H9 (cell line): Measurements from ENCODE around the gene DMD. TPM values are rescaled to one million over a fixed set of nuclear protein-coding genes. Genes with fewer than 3 reads are reported as not detected.

Experiments used
- DNase-seq: peaks from one replicate; pipeline ENCODE4 v3.0.0-alpha.2; 2017
- H2AFZ ChIP-seq: one replicate; pipeline ENCODE4 v1.6.1; 2013; ENCODE audit warnings: mild to moderate bottlenecking, low read length, control low read depth, moderate library complexity
- H2AK5ac ChIP-seq: 2 replicates; pipeline ENCODE4 v1.6.1; 2013; ENCODE audit warnings: low read length, control low read depth, mixed read lengths; ENCODE audit not compliant: insufficient read length
- H2BK120ac ChIP-seq: one replicate; pipeline ENCODE4 v1.6.1; 2013; ENCODE audit warnings: low read depth, mild to moderate bottlenecking, low read length, control low read depth, inconsistent platforms; ENCODE audit not compliant: poor library complexity, severe bottlenecking
- H2BK12ac ChIP-seq: 2 replicates; pipeline ENCODE4 v1.6.1; 2013; ENCODE audit warnings: low read length, control low read depth, mixed read lengths, low read depth; ENCODE audit not compliant: insufficient read length
- H2BK15ac ChIP-seq: 2 replicates; pipeline ENCODE4 v1.6.1; 2013; ENCODE audit warnings: low read depth, low read length, control low read depth
- H2BK20ac ChIP-seq: one replicate; pipeline ENCODE4 v1.6.1; 2013; ENCODE audit warnings: low read depth, mild to moderate bottlenecking, low read length, control low read depth, inconsistent platforms; ENCODE audit not compliant: poor library complexity, severe bottlenecking
- H2BK5ac ChIP-seq: 2 replicates; pipeline ENCODE4 v1.6.1; 2013; ENCODE audit warnings: low read length, control low read depth, mixed read lengths; ENCODE audit not compliant: insufficient read length
- H3K14ac ChIP-seq: 2 replicates; pipeline ENCODE4 v1.6.1; 2013; ENCODE audit warnings: low read length, control low read depth; ENCODE audit not compliant: insufficient read depth
- H3K18ac ChIP-seq: 2 replicates; pipeline ENCODE4 v1.6.1; 2013; ENCODE audit warnings: low read depth, mild to moderate bottlenecking, mixed read lengths, low read length, control low read depth; ENCODE audit not compliant: insufficient read length
- H3K23ac ChIP-seq: 2 replicates; pipeline ENCODE4 v1.6.1; 2013; ENCODE audit warnings: low read length, control low read depth, mixed read lengths, low read depth; ENCODE audit not compliant: insufficient read length
- H3K23me2 ChIP-seq: 2 replicates; pipeline ENCODE4 v1.6.1; 2013; ENCODE audit warnings: low read depth, mild to moderate bottlenecking, mixed read lengths, low read length, control low read depth; ENCODE audit not compliant: insufficient read length, poor library complexity, severe bottlenecking
- H3K27ac ChIP-seq: 2 replicates; pipeline ENCODE4 v1.5.1; 2013; ENCODE audit warnings: low read length, control low read depth, mixed read lengths, low read depth; ENCODE audit not compliant: insufficient read length
- H3K27me3 ChIP-seq: 2 replicates; pipeline ENCODE4 v1.6.1; 2013; ENCODE audit warnings: low read length, control low read depth, inconsistent platforms; ENCODE audit not compliant: insufficient read depth
- H3K4ac ChIP-seq: 2 replicates; pipeline ENCODE4 v1.6.1; 2013; ENCODE audit warnings: low read depth, mild to moderate bottlenecking, control low read depth, inconsistent platforms, low read length, moderate library complexity
- H3K4me1 ChIP-seq: 2 replicates; pipeline ENCODE4 v1.6.1; 2013; ENCODE audit warnings: low read length, control low read depth, inconsistent platforms; ENCODE audit not compliant: insufficient read depth
- H3K4me2 ChIP-seq: 2 replicates; pipeline ENCODE4 v1.6.1; 2013; ENCODE audit warnings: low read length, control low read depth, mixed read lengths; ENCODE audit not compliant: insufficient read length, insufficient read depth
- H3K56ac ChIP-seq: 2 replicates; pipeline ENCODE4 v1.6.1; 2013; ENCODE audit warnings: low read depth, mild to moderate bottlenecking, mixed read lengths, low read length, control low read depth; ENCODE audit not compliant: insufficient read length
- H3K79me1 ChIP-seq: 2 replicates; pipeline ENCODE4 v1.6.1; 2013; ENCODE audit warnings: low read depth, mild to moderate bottlenecking, moderate library complexity, low read length, control low read depth, inconsistent platforms; ENCODE audit not compliant: insufficient read depth, poor library complexity, severe bottlenecking
- H3K79me2 ChIP-seq: 2 replicates; pipeline ENCODE4 v1.6.1; 2013; ENCODE audit warnings: low read length, control low read depth, inconsistent platforms; ENCODE audit not compliant: insufficient read depth
- H3K9ac ChIP-seq: 2 replicates; pipeline ENCODE4 v1.6.1; 2013; ENCODE audit warnings: low read length, control low read depth, mixed read lengths; ENCODE audit not compliant: insufficient read length; ENCODE audit errors: extremely low read depth
- H3K9me3 ChIP-seq: one replicate; pipeline ENCODE4 v1.6.1; 2013; ENCODE audit warnings: low read depth, low read length, inconsistent platforms; ENCODE audit not compliant: control insufficient read depth
- H3T11ph ChIP-seq: one replicate; pipeline ENCODE4 v1.6.1; 2013; ENCODE audit warnings: mild to moderate bottlenecking, low read length, control low read depth, inconsistent platforms
- H4K20me1 ChIP-seq: one replicate; pipeline ENCODE4 v1.6.1; 2013; ENCODE audit not compliant: control insufficient read depth, insufficient read length, insufficient read depth
- H4K5ac ChIP-seq: 2 replicates; pipeline ENCODE4 v1.6.1; 2013; ENCODE audit warnings: low read depth, mild to moderate bottlenecking, mixed read lengths, low read length, control low read depth; ENCODE audit not compliant: insufficient read length
- H4K8ac ChIP-seq: replicated peaks from 2 replicates; pipeline ENCODE4 v1.6.1; 2013; ENCODE audit warnings: low read length, control low read depth, mixed read lengths, low read depth; ENCODE audit not compliant: insufficient read length
- H4K91ac ChIP-seq: 2 replicates; pipeline ENCODE4 v1.6.1; 2013; ENCODE audit warnings: low read depth, mild to moderate bottlenecking, moderate library complexity, mixed read lengths, low read length, control low read depth; ENCODE audit not compliant: insufficient read length
- H3K27ac Mint-ChIP-seq, 3 experiments: 2 replicates in 2 of 3; 3 replicates in 1 of 3; pipeline ENCODE4 v1.8.0; 2020 to 2021; ENCODE audit warnings: mixed read lengths in 3 of 3, mild to moderate bottlenecking in 1 of 3, moderate library complexity in 1 of 3
- H3K27me3 Mint-ChIP-seq: 2 replicates; pipeline ENCODE4 v1.8.0; 2021; ENCODE audit warnings: low read depth, mild to moderate bottlenecking, moderate library complexity, mixed read lengths
- H3K36me3 Mint-ChIP-seq, 3 experiments: 2 replicates in 2 of 3; 3 replicates in 1 of 3; pipeline ENCODE4 v1.8.0; 2020 to 2021; ENCODE audit warnings: low read depth in 3 of 3, mixed read lengths in 3 of 3; ENCODE audit not compliant: insufficient read depth in 1 of 3
- H3K4me1 Mint-ChIP-seq, 2 experiments: 2 replicates each; pipeline ENCODE4 v1.8.0; 2020; ENCODE audit warnings: mixed read lengths in 2 of 2
- H3K4me3 Mint-ChIP-seq, 2 experiments: 2 replicates in 1 of 2; 3 replicates in 1 of 2; pipeline ENCODE4 v1.8.0; 2020 to 2021; ENCODE audit warnings: mild to moderate bottlenecking in 2 of 2, mixed read lengths in 2 of 2, moderate library complexity in 1 of 2
- H3K9me3 Mint-ChIP-seq, 2 experiments: 2 replicates in 1 of 2; 3 replicates in 1 of 2; pipeline ENCODE4 v1.8.0; 2020; ENCODE audit warnings: mild to moderate bottlenecking in 2 of 2, mixed read lengths in 2 of 2, moderate library complexity in 1 of 2
- CTCF ChIP-seq: fragments of 200-600 bp; sonication (generic); conservative IDR thresholded peaks from 3 replicates; pipeline ENCODE4 v1.8.0; 2021; ENCODE audit warnings: antibody characterized with exemption, mild to moderate bottlenecking
- WGBS: extraction: QIAGEN DNeasy Blood & Tissue Kit; methylation state at CpG from one replicate; pipeline ENCODE4 v1.1.7; 2013; ENCODE audit warnings: missing lambda C conversion rate, low lambda C conversion rate, mixed read lengths; ENCODE audit not compliant: insufficient read length; ENCODE audit errors: extremely low coverage; 5-methylcytosine and 5-hydroxymethylcytosine counted together
- total RNA-seq: library from RNA; stranded (reverse); gene quantifications from 2 replicates; pipeline ENCODE4 v1.2.1, GENCODE V29; 2021

Gene DMD
- total RNA-seq, 1 experiment from 2014 or later: 3.8 TPM

GRCh38 chrX:33045245-33045644 lies 166.1 kb downstream of the DMD start:
- Mint-ChIP-seq H3K4me1 (peaks cover 11 to 16% of the 10 kb centered on the region in 2 experiments; a peak in 3 of 4 replicates), H3K27ac (no peak overlapping the region), H3K4me3 (no peak overlapping the region), H3K27me3 (no peaks in the 10 kb centered on the region), H3K9me3 (peaks cover 19 to 38% of the 10 kb centered on the region in 2 experiments), H3K36me3 (peaks cover 0 to 14% (median 10%) of the 10 kb centered on the region in 3 experiments; a peak in 5 of 7 replicates)
- no peak overlapping the region for H3K9ac ChIP-seq
- H3K23ac ChIP-seq: no peak overlapping the region
- no peak overlapping the region for H2BK20ac ChIP-seq
- no peak overlapping the region for H2BK12ac ChIP-seq
- no peak overlapping the region for H4K91ac ChIP-seq
- TF ChIP-seq CTCF: no peak
- no peak overlapping the region for H3K56ac ChIP-seq
- H3K4me1 ChIP-seq: no peaks in the 10 kb centered on the region
- H4K8ac ChIP-seq: no peak overlapping the region
- H3K23me2 ChIP-seq: no peaks in the 10 kb centered on the region
- WGBS: no CpG with 5 or more reads among the region's 3 CpGs
- peaks cover 9% of the 10 kb centered on the region for H3K9me3 ChIP-seq
- no peak overlapping the region for H3K4me2 ChIP-seq
- H3K79me2 ChIP-seq: no peaks in the 10 kb centered on the region
- H4K5ac ChIP-seq: no peak overlapping the region
- DNase-seq: no peak
- H2AK5ac ChIP-seq: no peak overlapping the region
- H2AFZ ChIP-seq: no peak overlapping the region
- no peak overlapping the region for H2BK15ac ChIP-seq
- H3K27ac ChIP-seq: no peak overlapping the region
- H3K18ac ChIP-seq: no peak overlapping the region
- no peaks in the 10 kb centered on the region for H3K79me1 ChIP-seq
- H3K27me3 ChIP-seq: no peaks in the 10 kb centered on the region
- no peak overlapping the region for H3K14ac ChIP-seq
- H2BK5ac ChIP-seq: no peak overlapping the region
- no peak overlapping the region for H3K4ac ChIP-seq
- H2BK120ac ChIP-seq: no peak overlapping the region
- no peak overlapping the region for H3T11ph ChIP-seq
- H4K20me1 ChIP-seq: no peaks in the 10 kb centered on the region
